ENCODE measurements around the gene ARMC9. TPM values are rescaled to one million over a fixed set of nuclear protein-coding genes. Genes with fewer than 3 reads are reported as not detected.

Gene ARMC9
- total RNA-seq, 6 donors from 2014 or later = 26.7 to 145 (median 61.0) TPM

DNA sequence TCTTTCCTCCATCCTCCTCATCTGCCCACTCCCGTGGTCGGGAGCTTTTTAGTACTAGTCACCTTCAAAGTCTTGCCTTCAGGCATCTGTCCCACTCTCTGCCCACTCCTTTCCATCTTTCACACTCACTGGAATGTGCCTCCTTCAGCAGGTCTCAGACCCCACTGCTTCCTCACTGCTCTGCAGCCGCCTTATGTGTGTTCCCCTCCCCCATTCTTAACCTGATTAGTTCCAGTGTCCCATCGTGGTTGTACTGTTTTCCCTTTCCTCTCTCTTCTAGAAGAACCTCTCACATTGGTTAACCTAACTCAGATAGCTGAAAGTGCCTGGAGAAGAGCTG, 3.0 kb downstream of the ARMC9 start:
- H3K4me3 ChIP-seq = no peak overlapping the region
- no peak for DNase-seq
- peaks cover 7 to 18% (median 15%) of the 10 kb centered on the region in 4 donors for H3K4me1 ChIP-seq
- no peaks in the 10 kb centered on the region for H3K27me3 ChIP-seq
- H3K27ac ChIP-seq = no peak overlapping the region
- H3K9me3 ChIP-seq = no peaks in the 10 kb centered on the region
- whole genome bisulfite sequencing, 2 donors = 72 to 80% methylated on average over 4 of the region's 4 CpGs
- no peaks in the 10 kb centered on the region for H3K36me3 ChIP-seq
- TF ChIP-seq CTCF (IDR thresholded peaks at IDR 0.05) (no peak), POLR2A (IDR thresholded peaks at IDR 0.05) (no peak), POLR2AphosphoS5 (IDR thresholded peaks at IDR 0.05) (no peak), EP300 (IDR thresholded peaks at IDR 0.05) (no peak)
- ATAC-seq (ENCODE audit: low FRiP score in 2 of 2) = no peak

DNA sequence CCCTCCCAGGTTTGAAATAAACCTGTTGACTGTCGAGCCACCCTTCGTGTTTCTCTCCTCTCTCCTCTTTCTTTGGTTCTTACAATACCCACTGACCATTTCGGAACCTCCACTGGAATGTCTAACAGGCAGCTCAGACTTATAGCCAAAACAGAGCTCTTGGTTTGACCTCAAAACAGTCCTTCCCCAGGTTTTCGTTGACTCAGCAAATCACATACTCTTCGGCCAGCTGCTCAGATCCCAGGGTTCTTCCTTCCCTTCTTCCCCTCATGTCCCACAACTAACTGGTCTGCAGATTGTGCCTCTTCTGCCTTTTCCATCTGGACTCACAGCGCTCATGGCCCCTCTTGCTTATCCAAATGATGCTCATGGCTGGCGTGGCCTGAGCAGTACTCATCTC, 4.7 kb downstream of the ARMC9 start:
- Histone ChIP-seq H3K4me1 (peaks cover 3 to 12% (median 9%) of the 10 kb centered on the region in 4 donors), H3K9me3 (no peaks in the 10 kb centered on the region), H3K4me3 (no peak overlapping the region), H3K36me3 (peaks cover 0 to under 1% (median 0%) of the 10 kb centered on the region in 4 donors), H3K27ac (no peak overlapping the region), H3K27me3 (no peaks in the 10 kb centered on the region)
- 95 to 96% methylated on average over 7 of the region's 7 CpGs for WGBS, 2 donors
- DNase-seq (no peak), ATAC-seq (ENCODE audit: low FRiP score in 2 of 2) (no peak)
- TF ChIP-seq EP300 (IDR thresholded peaks at IDR 0.05) (no peak), CTCF (IDR thresholded peaks at IDR 0.05) (no peak), POLR2A (IDR thresholded peaks at IDR 0.05) (no peak), POLR2AphosphoS5 (IDR thresholded peaks at IDR 0.05) (no peak)

DNA sequence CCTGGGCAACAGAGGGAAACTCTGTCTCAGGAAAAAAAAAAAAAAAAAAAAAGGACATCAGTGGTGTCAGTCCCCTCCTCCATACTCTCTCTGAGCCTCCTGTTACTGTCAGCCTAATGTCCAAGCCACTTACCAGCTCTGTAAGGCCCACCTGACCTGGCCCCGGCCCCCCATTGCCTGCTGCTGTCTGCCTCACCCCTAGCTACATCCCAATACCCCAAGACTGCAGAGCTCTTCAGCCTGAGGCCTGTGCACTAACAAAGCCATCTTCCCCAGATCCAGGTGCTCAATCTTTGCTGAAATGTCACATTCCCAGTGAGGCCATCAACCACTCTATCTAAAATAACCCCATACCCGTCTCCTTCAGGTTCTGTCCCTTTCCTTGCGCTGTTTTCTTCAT, 5.7 kb downstream of the ARMC9 start:
- TF ChIP-seq CTCF (IDR thresholded peaks at IDR 0.05) (no peak), POLR2A (IDR thresholded peaks at IDR 0.05) (no peak), POLR2AphosphoS5 (IDR thresholded peaks at IDR 0.05) (no peak), EP300 (IDR thresholded peaks at IDR 0.05) (no peak)
- WGBS, 2 donors = 89 to 93% methylated on average over 3 of the region's 3 CpGs
- no peak for DNase-seq

DNA sequence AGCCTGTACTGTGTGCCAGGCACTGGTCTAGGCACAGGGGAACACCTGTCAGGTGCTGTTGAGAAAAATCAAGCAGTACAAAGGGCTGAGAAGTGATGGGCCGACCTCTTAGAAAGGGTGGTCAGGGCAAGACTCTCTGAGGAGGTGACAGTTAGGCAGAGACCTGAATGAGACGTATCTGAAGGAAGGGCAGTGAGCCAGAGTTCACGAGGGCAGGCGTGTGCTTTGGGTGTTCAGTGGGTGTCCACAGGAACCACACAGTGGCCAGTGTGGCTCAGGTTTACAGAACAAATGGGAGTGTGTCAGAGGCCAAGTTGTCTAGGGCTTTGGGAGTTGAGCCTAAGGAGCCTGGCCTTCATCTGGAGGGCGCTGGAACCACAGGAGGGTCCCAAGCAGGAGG, 6.2 kb downstream of the ARMC9 start:
- H3K27me3 ChIP-seq = no peaks in the 10 kb centered on the region
- DNase-seq = no peak
- peaks cover 0 to 2% (median under 1%) of the 10 kb centered on the region in 4 donors for H3K4me1 ChIP-seq
- H3K36me3 ChIP-seq = peaks cover 0 to 10% (median 0%) of the 10 kb centered on the region in 4 donors
- no peak overlapping the region for H3K27ac ChIP-seq
- 82 to 88% methylated on average over 5 of the region's 5 CpGs for WGBS, 2 donors
- no peak for TF ChIP-seq CTCF (IDR thresholded peaks at IDR 0.05)
- no peak for TF ChIP-seq POLR2A (IDR thresholded peaks at IDR 0.05)
- no peak for TF ChIP-seq POLR2AphosphoS5 (IDR thresholded peaks at IDR 0.05)
- TF ChIP-seq EP300 (IDR thresholded peaks at IDR 0.05) = no peak
- ATAC-seq (ENCODE audit: low FRiP score in 2 of 2) = no peak
- H3K9me3 ChIP-seq = no peaks in the 10 kb centered on the region
- no peak overlapping the region for H3K4me3 ChIP-seq

More for the DNA sequence above, 5.7 kb downstream of the ARMC9 start:
- peaks cover 0 to 8% (median 0%) of the 10 kb centered on the region in 4 donors for H3K36me3 ChIP-seq
- no peak overlapping the region for H3K27ac ChIP-seq
- no peaks in the 10 kb centered on the region for H3K27me3 ChIP-seq
- no peak overlapping the region for H3K4me3 ChIP-seq
- peaks cover 1 to 6% (median 5%) of the 10 kb centered on the region in 4 donors for H3K4me1 ChIP-seq
- ATAC-seq (ENCODE audit: low FRiP score in 2 of 2) = no peak
- no peaks in the 10 kb centered on the region for H3K9me3 ChIP-seq

DNA sequence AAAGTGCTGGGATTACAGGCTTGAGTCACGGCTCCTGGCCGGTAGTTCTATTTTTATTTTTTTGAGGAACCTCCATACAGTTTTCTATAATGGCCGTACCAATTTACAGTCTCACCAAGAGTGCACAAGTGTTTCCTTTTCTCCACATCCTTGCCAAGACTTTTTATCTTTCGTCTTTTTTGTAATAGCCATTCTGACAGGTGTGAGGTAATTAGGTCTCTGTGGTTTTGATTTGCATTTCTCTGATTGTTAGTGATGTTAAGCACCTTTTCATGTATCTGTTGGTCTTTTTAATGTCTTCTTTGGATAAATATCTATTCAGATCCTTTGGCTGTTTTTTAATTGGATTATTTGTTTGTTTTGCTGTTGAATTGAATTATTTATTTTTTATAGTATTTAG, 9.3 kb downstream of the ARMC9 start:
- ATAC-seq (ENCODE audit: low FRiP score in 2 of 2) (no peak), DNase-seq (no peak)
- Histone ChIP-seq H3K9me3 (no peaks in the 10 kb centered on the region), H3K27me3 (no peaks in the 10 kb centered on the region), H3K36me3 (peaks cover 0 to 15% (median 2%) of the 10 kb centered on the region in 4 donors), H3K27ac (no peak overlapping the region), H3K4me1 (no peaks in the 10 kb centered on the region), H3K4me3 (no peak overlapping the region)
- TF ChIP-seq EP300 (IDR thresholded peaks at IDR 0.05) (no peak), POLR2AphosphoS5 (IDR thresholded peaks at IDR 0.05) (no peak), CTCF (IDR thresholded peaks at IDR 0.05) (no peak), POLR2A (IDR thresholded peaks at IDR 0.05) (no peak)
- 83 to 93% methylated on average over 4 of the region's 4 CpGs for whole genome bisulfite sequencing, 2 donors

Measured in upper lobe of left lung (tissue), 6 donors.